ACC112 (cell line): ENCODE results near the gene MED27.
"Not testable (repeated sequence)": the region's sequence is repeated elsewhere in the genome, so short reads cannot be mapped to it uniquely, and the experiment has no call there.

Experiments
- H2AFZ ChIP-seq: fragments of 200-600 bp; sonication (generic); one replicate; pipeline ENCODE4 v1.6.0; 2017; ENCODE audit warnings: antibody characterized with exemption, low read length; ENCODE audit not compliant: unreplicated experiment
- H3K27ac ChIP-seq: fragments of 200-600 bp; sonication (generic); 2 replicates; pipeline ENCODE4 v1.5.1; 2014; ENCODE audit warnings: low read depth, mild to moderate bottlenecking, antibody characterized with exemption, low read length, moderate library complexity
- H3K27me3 ChIP-seq: fragments of 200-600 bp; sonication (generic); 2 replicates; pipeline ENCODE4 v1.6.1; 2014; ENCODE audit warnings: mild to moderate bottlenecking, antibody characterized with exemption, low read length, moderate library complexity, mixed read lengths; ENCODE audit not compliant: insufficient read depth
- H3K36me3 ChIP-seq: fragments of 200-600 bp; sonication (generic); 2 replicates; pipeline ENCODE4 v1.6.1; 2016; ENCODE audit warnings: mild to moderate bottlenecking, antibody characterized with exemption, low read length, moderate library complexity, mixed read lengths; ENCODE audit not compliant: insufficient read depth
- H3K4me1 ChIP-seq: fragments of 200-600 bp; sonication (generic); one replicate; pipeline ENCODE4 v1.6.1; 2016; ENCODE audit warnings: low read length, mixed read lengths; ENCODE audit not compliant: insufficient read depth, unreplicated experiment, control insufficient read depth
- H3K4me3 ChIP-seq: fragments of 200-600 bp; sonication (generic); 2 replicates; pipeline ENCODE4 v1.5.1; 2014; ENCODE audit warnings: mild to moderate bottlenecking, low read depth, low read length
- H3K79me2 ChIP-seq: fragments of 200-600 bp; sonication (generic); one replicate; pipeline ENCODE4 v1.6.0; 2016; ENCODE audit warnings: low read length; ENCODE audit not compliant: control insufficient read depth, unreplicated experiment, insufficient read depth

MED27 gene

DNA sequence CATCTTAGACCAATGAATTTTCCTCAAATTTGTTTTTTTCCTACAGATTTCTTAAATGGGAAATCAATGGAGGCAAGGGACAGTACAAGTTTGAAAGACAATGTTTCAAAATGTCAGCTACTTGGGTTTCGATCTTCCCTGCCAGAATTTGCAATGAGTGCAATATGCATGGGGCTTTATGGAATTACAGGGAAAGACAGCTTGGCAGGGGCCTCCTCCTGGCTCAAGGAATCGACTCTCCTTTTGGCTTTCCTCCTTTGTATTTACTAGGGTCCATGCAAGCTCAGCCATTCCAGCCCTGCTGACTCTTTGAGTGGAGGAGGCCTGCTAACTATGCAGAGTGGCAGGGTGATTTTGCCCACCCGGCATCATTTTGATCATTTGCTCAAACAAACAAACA, 63.2 kb downstream of the MED27 start:
- H3K4me3 ChIP-seq: no peak overlapping the region
- H2AFZ ChIP-seq: no peak overlapping the region
- H3K27me3 ChIP-seq: no peaks in the 10 kb centered on the region
- no peak overlapping the region for H3K27ac ChIP-seq
- H3K4me1 ChIP-seq: peaks cover 13% of the 10 kb centered on the region
- H3K79me2 ChIP-seq: peaks cover 27% of the 10 kb centered on the region
- H3K36me3 ChIP-seq: no peaks in the 10 kb centered on the region

DNA sequence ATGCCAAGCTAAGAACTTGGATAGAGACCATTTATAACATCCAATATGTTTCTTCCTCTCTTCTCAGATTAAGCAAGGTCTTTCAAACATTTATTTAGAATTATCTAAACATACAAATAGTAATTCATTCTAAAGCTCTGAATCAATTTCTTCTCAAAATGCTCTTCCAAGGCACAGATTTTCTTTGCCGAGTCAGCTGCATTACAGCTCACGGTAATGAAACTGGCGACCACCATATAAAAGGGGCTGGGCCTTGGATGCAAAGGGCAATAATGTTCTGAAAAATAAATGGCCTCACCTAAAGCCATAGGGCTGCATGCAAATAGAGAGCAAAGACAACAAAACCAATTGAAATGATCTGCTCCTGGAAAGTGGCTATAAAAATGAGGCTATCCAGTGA, 63.8 kb downstream of the MED27 start:
- H2AFZ ChIP-seq: no peak overlapping the region
- H3K79me2 ChIP-seq: peaks cover 26% of the 10 kb centered on the region

DNA sequence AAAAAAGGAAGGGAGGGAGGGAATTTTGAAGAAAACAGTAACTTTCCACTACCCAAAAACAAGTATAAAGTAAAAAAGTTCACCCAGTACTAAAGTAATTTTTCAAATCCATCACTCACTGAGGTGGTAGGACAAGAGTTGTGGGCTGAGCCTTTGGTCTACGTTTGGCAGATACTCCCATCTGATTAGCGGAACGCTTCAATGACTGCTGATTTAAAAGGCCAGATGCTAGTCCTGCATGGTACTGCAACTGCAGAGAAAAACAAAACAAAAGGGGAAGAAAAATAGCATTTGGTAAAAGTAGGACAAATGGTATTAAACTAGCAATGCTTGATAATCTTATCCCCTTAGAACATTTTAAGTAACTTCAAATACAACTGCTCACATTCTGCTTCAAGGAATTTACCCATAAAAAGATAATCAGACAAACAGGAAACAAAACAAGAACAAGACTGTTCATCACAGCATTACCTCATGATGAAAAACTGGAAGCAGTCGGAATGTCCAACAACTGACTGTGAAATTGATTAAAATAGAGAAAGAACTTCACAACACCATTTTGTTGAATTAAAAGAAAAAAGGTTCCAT, 65.4 kb downstream of the MED27 start:
- peaks cover 3% of the 10 kb centered on the region for H3K4me1 ChIP-seq
- H3K4me3 ChIP-seq: no peak overlapping the region
- H3K27ac ChIP-seq: no peak overlapping the region
- no peak overlapping the region for H2AFZ ChIP-seq
- no peaks in the 10 kb centered on the region for H3K27me3 ChIP-seq
- peaks cover 15% of the 10 kb centered on the region for H3K79me2 ChIP-seq
- no peaks in the 10 kb centered on the region for H3K36me3 ChIP-seq

More for the DNA sequence above, 63.8 kb downstream of the MED27 start:
- no peaks in the 10 kb centered on the region for H3K36me3 ChIP-seq
- no peak overlapping the region for H3K4me3 ChIP-seq
- H3K4me1 ChIP-seq: peaks cover 7% of the 10 kb centered on the region
- H3K27me3 ChIP-seq: no peaks in the 10 kb centered on the region
- H3K27ac ChIP-seq: no peak overlapping the region

DNA sequence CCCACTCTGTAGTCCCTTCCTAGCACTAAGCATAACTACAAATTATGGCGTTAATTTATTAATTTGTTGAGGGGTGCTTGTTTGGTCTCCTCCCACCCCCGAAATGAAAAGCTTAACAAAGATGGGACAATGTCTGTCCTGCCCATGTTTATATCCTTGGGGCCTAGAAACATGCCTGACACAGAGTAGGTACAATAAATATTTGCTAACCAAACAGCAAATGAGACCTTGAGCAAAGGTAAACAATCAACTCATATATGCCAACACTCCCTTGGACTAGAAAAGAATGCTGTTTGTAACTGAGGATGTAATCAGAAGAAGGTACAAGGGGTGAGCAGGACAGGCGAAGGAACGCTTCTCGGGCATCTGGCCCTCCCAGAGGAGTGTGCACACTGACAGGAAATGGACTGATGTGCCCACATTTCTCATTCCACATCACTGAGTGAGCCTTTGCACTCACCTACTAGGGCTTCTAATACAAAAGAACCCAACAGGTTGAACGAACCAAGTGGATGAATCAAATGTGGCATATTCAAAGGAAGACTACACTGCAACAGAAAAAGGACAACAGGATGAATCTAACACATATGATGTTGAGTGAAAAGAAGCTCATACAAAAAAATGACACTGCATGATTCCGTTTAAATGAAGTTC, 66.8 kb downstream of the MED27 start:
- Histone ChIP-seq H3K36me3 (no peaks in the 10 kb centered on the region), H3K27ac (no peak overlapping the region), H3K27me3 (no peaks in the 10 kb centered on the region), H2AFZ (no peak overlapping the region), H3K4me1 (peaks cover 17% of the 10 kb centered on the region), H3K79me2 (peaks cover 11% of the 10 kb centered on the region), H3K4me3 (no peak overlapping the region)

DNA sequence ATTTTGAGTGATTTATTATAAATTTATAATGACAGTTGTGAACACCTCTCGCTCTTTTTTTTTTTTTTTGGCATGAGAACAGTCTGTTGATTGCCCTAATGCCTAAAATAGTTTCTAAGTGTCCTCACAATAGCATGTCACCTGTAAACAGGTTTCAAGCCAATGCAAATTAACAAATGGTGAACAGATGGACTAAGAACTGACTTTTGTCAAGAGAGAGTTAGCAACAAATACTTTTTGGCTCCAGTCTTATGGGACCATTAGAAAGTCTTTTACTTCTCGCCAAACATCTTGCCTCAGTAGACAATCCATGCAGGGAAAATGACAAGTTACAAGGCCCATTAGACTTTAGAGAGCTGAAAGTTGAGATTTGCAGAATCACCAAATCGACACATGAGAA, 67.8 kb downstream of the MED27 start:
- Histone ChIP-seq H3K36me3 (0 out of 2 replicates have a peak, but pooled peaks cover 3% of the 10 kb centered on the region), H3K4me1 (peaks cover 24% of the 10 kb centered on the region), H3K79me2 (peaks cover 10% of the 10 kb centered on the region), H3K4me3 (no peak overlapping the region), H3K27me3 (no peaks in the 10 kb centered on the region), H2AFZ (no peak overlapping the region), H3K27ac (no peak overlapping the region)

DNA sequence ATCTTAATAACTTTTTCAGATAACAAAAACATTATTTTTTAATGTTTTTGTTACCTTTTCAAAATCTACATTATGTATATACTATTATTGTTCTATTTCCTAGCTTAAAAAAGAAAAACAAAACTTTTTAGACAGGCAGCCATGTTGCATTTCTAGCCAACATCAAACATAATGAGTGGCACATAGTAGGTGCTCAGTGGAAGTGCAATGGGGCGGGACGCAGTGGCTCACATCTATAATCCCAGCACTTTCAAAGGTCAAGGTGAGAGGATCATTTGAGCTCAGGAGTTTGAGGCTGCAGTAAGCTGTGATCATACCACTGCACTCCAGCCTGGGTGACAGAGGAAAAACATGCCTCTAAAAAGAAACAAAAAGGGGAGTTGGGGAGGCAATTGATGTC, 68.4 kb downstream of the MED27 start:
- Histone ChIP-seq H2AFZ (no peak overlapping the region), H3K4me3 (no peak overlapping the region), H3K27ac (no peak overlapping the region), H3K36me3 (0 out of 2 replicates have a peak, but pooled peaks cover 3% of the 10 kb centered on the region), H3K4me1 (peaks cover 30% of the 10 kb centered on the region), H3K79me2 (peaks cover 5% of the 10 kb centered on the region), H3K27me3 (no peaks in the 10 kb centered on the region)

DNA sequence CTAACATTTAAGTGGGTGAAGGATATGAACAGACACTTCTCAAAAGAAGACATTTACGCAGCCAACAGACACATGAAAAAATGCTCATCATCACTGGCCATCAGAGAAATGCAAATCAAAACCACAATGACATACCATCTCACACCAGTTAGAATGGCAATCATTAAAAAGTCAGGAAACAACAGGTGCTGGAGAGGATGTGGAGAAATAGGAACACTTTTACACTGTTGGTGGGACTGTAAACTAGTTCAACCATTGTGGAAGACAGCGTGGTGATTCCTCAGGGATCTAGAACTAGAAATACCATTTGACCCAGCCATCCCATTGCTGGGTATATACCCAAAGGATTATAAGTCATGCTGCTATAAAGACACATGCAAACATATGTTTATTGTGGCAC, 69.5 kb downstream of the MED27 start:
- H2AFZ ChIP-seq, H3K36me3 ChIP-seq: not testable (repeated sequence)

DNA sequence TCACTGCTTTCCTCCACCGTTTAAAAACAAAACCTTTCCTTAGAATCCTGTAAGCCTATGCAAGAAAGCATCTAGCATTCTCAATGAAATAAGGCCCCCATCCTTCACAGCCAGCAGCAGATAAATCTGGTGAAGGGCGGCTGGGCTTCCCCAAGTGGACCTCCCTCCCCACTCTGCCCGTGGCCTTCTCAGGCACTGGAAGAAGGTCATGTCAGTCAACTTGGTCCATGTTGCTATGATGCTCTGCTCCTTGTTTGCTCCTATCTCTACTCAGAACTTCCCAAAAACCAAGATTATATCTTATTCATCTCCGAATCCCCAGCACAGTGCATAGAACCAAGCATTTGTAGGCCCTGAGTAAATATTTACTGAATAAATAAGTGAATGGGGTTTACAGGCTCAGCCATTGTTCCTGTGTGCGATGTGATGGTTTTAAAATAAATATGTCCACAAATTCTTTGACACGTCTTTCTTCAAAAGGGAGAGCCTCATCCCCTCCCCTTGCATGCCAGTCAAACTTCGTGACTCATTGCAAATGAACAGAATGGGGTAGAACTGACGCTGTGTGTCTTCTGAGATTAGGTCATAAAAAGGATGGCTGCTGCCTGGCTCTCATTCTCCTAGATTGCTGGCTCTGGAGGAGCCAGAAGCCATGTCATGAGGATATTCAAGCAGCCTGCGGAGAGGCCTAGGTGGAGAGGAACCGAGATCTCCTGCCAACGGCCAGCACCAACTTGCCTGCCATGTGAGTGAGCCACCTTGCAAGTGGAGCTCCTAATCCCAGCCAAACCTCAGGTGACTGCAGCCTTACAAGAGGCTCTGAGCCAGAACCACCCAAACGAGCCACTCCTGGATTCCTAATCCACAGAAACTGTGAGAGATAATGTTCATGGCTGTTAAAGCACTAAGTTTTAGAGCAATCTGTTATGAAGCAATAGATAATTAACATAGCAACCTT, 70.5 kb downstream of the MED27 start:
- H3K36me3 ChIP-seq: 0 out of 2 replicates have a peak, but pooled peaks cover 3% of the 10 kb centered on the region
- H3K27me3 ChIP-seq: no peaks in the 10 kb centered on the region
- H3K27ac ChIP-seq: peak overlapping the region; percentile 39; the same call in 1 of the 2 replicates
- no peak overlapping the region for H3K4me3 ChIP-seq
- H2AFZ ChIP-seq: no peak overlapping the region
- peaks cover 38% of the 10 kb centered on the region for H3K4me1 ChIP-seq
- H3K79me2 ChIP-seq: peaks cover 5% of the 10 kb centered on the region

More for the DNA sequence above, 69.5 kb downstream of the MED27 start:
- not testable (repeated sequence) for H3K27me3 ChIP-seq, H3K79me2 ChIP-seq, H3K4me3 ChIP-seq, H3K27ac ChIP-seq
- peaks cover 38% of the 10 kb centered on the region for H3K4me1 ChIP-seq

DNA sequence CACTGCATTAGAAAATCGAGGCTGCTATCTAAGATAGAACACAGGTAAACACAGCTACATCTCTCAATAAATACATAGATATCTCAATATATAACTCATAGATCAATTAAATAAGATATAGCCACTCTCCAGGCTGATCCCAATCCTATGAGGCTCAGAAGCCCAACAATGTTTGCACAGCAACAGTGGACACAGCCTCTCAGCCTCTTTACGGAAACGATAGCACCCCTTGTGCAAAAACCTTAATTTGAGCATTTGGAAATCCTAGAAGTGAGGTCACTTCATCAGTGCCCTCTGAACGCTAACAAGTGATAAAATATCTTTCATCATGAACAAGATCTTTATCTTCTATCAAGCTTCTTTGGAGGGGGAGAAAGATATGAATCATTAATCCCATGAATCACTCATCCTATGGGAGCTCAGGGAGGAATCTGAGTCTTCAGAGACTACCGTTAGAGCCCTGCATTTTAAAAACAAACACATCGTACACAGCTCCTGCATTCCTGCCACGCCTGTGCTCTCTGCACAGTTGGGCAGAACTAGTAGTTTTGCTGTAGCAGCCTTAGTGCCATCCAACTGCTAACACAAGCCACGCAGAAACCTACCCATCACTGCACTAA, 71.4 kb downstream of the MED27 start:
- peaks cover 38% of the 10 kb centered on the region for H3K4me1 ChIP-seq
- H3K27ac ChIP-seq: peak overlapping the region; percentile 39; the same call in 1 of the 2 replicates
- H3K27me3 ChIP-seq: no peaks in the 10 kb centered on the region
- H3K4me3 ChIP-seq: no peak overlapping the region
- no peak overlapping the region for H2AFZ ChIP-seq
- peaks cover 5% of the 10 kb centered on the region for H3K79me2 ChIP-seq
- H3K36me3 ChIP-seq: 0 out of 2 replicates have a peak, but pooled peaks cover 3% of the 10 kb centered on the region

DNA sequence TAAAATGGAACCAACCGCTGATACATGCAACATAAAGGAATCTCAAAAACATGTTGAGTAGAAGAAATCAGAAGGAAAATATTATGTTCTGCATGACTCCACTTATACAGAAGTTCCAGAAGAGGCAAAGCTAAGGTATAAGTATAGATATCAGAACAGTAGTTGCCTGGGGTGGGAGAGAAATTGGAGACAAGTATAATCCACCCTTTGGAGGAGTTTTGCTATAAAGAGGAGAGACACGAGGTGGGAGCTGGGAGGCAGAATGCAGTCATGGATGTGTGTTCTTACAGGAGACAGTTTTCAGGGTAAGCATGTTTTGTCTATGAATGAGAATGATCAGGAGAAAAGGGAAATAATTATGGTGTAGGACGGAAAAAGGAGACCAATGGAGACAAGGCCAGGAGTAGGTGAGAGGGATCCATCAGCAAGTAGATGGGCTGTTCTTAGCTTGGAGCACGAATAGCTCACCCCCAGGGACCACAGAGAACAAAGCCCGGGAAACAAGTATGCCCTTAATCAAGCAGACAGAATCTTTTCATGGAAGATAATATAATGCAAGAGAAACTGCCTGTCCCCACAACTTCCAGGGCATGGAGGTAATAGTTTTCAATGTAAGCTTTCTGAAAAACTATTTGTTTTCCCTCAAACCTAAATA, 72.2 kb downstream of the MED27 start:
- H3K79me2 ChIP-seq: peaks cover 5% of the 10 kb centered on the region
- no peak overlapping the region for H3K27ac ChIP-seq
- H3K4me1 ChIP-seq: peaks cover 38% of the 10 kb centered on the region
- H3K36me3 ChIP-seq: 0 out of 2 replicates have a peak, but pooled peaks cover 3% of the 10 kb centered on the region
- no peak overlapping the region for H3K4me3 ChIP-seq
- H3K27me3 ChIP-seq: no peaks in the 10 kb centered on the region
- H2AFZ ChIP-seq: no peak overlapping the region
